SJSA1 (cell line): Measurements from ENCODE around the gene CD48. TPM values are rescaled to one million over a fixed set of nuclear protein-coding genes. Genes with fewer than 3 reads are reported as not detected.

Source experiments
- DNase-seq, 2 experiments: peaks; one replicate each; pipeline ENCODE4 v3.0.0-alpha.2; 2015 to 2020; ENCODE audit warnings: low spot score in 2 of 2, low read depth in 1 of 2
- H3K27ac ChIP-seq: fragments of 250-450 bp; sonication (Bioruptor Pico); 2 replicates; pipeline ENCODE4 v1.5.1; 2020; ENCODE audit warnings: mild to moderate bottlenecking, moderate library complexity
- H3K27me3 ChIP-seq: fragments of 250-450 bp; sonication (Bioruptor Pico); replicated peaks from 2 replicates; pipeline ENCODE4 v1.5.1; 2020; ENCODE audit warnings: mild to moderate bottlenecking, moderate library complexity
- H3K36me3 ChIP-seq: fragments of 250-450 bp; sonication (Bioruptor Pico); 2 replicates; pipeline ENCODE4 v1.5.1; 2020; ENCODE audit warnings: mild to moderate bottlenecking
- H3K4me1 ChIP-seq: fragments of 250-450 bp; sonication (Bioruptor Pico); replicated peaks from 2 replicates; pipeline ENCODE4 v1.6.1; 2021; ENCODE audit warnings: mild to moderate bottlenecking
- H3K4me3 ChIP-seq: fragments of 250-450 bp; sonication (Bioruptor Pico); 2 replicates; pipeline ENCODE4 v1.5.1; 2020; ENCODE audit warnings: mild to moderate bottlenecking
- H3K9me3 ChIP-seq: fragments of 250-450 bp; sonication (Bioruptor Pico); replicated peaks from 2 replicates; pipeline ENCODE4 v1.5.1; 2020; ENCODE audit warnings: mild to moderate bottlenecking
- total RNA-seq: library from RNA; depleted of rRNA; stranded (reverse); fragments of >200 nt; shearing (Covaris generic); gene quantifications from 2 replicates; pipeline ENCODE4 v1.2.3, GENCODE V29; 2014

CD48 gene
- total RNA-seq, 1 experiment from 2014 or later, result not detected

DNA sequence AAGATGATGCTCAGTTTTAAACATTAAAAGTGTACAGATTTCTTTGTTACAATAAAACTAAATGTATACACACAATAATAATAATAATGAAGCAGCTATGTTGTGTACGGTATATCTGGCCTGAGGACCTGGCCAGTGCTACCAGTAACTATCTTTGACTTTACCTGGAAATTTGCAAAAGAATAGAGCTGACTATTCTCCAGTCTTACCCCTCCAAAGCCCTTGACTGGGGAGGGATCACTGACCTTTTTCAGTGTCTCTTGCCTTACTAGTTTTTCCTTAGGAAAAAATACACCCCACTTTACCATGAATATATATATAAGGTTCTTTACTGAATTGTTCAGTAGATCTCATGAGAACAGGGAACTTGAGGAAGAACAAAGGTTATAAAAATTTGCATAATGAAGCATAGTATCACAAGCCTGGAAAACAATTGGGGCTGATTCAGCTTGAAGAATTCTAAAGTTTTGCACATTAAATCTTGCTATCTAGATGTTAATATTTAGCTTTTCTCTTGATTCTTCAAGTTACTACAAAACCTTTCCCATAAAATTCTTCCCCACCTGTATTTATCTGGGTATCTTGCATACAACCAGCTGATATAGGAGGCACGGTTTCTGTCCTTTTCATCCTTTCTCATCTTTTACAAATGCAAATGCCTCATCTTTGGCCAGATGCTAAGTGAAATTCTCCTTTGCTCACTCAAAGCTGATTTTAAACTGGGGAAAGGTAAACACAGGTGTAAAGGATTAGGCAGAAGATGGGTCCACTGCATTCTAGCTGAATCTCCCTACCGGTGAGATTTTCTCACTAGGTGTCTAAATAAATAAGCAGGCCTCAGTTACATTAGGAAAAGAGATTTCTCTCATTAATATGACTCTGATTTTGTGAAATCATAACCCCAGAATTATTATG lies 39.8 kb downstream of the CD48 start:
- no peak for DNase-seq
- Histone ChIP-seq H3K27me3 (no peaks in the 10 kb centered on the region), H3K4me1 (no peaks in the 10 kb centered on the region), H3K4me3 (no peak overlapping the region), H3K27ac (no peak overlapping the region), H3K36me3 (no peaks in the 10 kb centered on the region), H3K9me3 (no peaks in the 10 kb centered on the region)

DNA sequence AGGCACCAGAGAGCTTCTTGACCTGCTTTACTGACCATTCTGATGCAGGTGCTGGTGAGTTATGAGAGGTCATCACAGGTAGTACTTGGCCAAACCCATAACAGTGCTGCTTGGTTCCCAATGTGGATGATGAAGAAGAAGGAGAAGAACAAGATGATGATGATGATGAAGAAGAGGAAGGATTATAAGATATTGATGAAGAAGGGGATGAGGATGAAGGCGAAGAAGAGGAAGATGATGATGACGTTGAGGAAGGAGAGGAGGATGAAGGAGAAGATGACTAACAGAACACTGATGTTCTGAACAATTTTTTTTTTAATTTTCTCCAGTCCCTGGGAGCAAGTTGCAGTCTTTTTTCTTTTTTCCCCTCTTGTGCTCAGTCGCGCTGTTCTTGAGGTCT lies 40.9 kb downstream of the CD48 start:
- no peak overlapping the region for H3K27ac ChIP-seq
- H3K4me1 ChIP-seq, result no peaks in the 10 kb centered on the region
- no peak overlapping the region for H3K4me3 ChIP-seq
- no peaks in the 10 kb centered on the region for H3K36me3 ChIP-seq
- no peaks in the 10 kb centered on the region for H3K27me3 ChIP-seq
- H3K9me3 ChIP-seq, result no peaks in the 10 kb centered on the region
- DNase-seq, result no peak

DNA sequence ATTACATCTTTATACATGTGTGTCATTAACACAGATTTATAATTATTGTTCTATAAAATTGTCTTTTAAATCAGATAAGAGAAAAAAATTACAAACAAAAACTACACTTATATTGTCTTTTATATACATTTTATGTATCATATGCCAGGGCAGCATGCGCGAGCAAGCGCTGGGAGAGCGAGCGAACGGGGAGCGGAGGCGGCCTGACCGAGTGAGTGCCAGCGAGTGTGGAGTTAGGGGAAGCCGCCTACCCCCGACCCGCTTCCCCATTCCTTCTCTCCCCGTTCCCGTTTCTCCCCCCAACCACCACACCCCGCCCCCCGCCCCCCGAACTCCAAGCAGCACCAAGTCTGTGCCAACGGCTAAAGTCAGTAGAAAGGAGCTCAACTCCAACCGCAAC lies 41.8 kb downstream of the CD48 start:
- Histone ChIP-seq H3K27ac (no peak overlapping the region), H3K36me3 (no peaks in the 10 kb centered on the region), H3K9me3 (no peaks in the 10 kb centered on the region), H3K4me3 (no peak overlapping the region), H3K4me1 (no peaks in the 10 kb centered on the region), H3K27me3 (no peaks in the 10 kb centered on the region)
- DNase-seq, result no peak

DNA sequence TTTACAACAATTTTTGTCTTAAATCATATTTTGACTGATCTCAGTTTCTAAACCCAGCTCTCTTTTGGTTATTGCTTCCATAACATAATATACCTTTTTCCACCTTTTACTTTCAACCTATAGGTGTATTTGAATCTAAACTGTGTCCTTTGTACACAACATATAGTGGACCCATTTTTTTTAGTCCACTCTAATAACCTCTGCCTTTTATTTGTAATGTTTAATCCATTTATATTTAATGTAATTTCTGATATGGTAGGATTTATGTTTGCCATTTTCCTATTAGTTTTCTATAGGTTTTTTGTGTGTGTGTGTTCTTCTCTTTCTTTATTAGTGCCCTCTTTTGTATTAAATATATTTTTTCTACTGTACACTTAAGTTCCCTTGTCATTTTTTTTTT lies 42.3 kb downstream of the CD48 start:
- no peak for DNase-seq
- H3K27me3 ChIP-seq, result no peaks in the 10 kb centered on the region
- no peak overlapping the region for H3K4me3 ChIP-seq
- no peaks in the 10 kb centered on the region for H3K36me3 ChIP-seq
- no peaks in the 10 kb centered on the region for H3K4me1 ChIP-seq
- no peak overlapping the region for H3K27ac ChIP-seq
- H3K9me3 ChIP-seq, result no peaks in the 10 kb centered on the region

DNA sequence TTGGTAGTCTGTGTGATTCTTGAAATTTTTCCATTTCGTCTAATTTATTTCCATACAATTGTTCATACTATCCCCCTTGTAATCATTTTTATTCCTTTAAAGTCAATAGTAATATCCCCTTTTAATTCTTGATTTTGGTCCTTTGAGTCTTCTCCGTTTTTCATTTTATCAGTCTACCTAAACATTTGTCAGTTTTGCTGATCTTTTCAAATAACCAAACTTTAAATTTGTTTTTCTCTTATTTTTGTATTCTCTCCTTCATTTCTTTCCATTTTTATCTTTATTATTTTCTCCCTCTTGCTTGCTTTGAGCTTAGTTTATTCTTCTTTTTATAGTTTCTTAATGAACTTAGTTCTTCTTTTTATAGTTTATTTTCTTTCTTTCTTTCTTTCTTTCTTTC lies 43.7 kb downstream of the CD48 start:
- no peaks in the 10 kb centered on the region for H3K27me3 ChIP-seq
- H3K4me3 ChIP-seq, result no peak overlapping the region
- no peak overlapping the region for H3K27ac ChIP-seq
- no peak for DNase-seq
- no peaks in the 10 kb centered on the region for H3K36me3 ChIP-seq
- H3K9me3 ChIP-seq, result no peaks in the 10 kb centered on the region
- H3K4me1 ChIP-seq, result no peaks in the 10 kb centered on the region

DNA sequence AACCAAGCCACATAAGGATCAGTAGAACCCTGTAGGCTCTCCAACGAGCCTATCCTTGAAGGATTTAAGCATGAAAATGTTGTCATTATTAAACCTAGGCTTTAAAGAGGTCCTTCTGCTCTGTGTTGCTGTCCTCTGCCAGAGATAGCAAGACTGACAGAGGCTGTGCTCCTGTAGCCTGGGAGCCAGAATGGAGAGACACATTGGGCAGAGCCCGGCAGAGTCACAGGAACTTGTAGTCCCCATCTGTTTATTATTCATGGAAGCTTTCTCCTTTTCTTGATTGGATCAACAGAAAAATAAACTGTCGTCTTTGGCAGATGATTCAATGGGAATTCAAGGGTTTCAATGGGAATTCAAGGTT lies 45.6 kb downstream of the CD48 start:
- Histone ChIP-seq H3K4me1 (no peaks in the 10 kb centered on the region), H3K4me3 (no peak overlapping the region), H3K9me3 (no peaks in the 10 kb centered on the region), H3K27me3 (no peaks in the 10 kb centered on the region), H3K27ac (no peak overlapping the region), H3K36me3 (no peaks in the 10 kb centered on the region)
- DNase-seq, result no peak

DNA sequence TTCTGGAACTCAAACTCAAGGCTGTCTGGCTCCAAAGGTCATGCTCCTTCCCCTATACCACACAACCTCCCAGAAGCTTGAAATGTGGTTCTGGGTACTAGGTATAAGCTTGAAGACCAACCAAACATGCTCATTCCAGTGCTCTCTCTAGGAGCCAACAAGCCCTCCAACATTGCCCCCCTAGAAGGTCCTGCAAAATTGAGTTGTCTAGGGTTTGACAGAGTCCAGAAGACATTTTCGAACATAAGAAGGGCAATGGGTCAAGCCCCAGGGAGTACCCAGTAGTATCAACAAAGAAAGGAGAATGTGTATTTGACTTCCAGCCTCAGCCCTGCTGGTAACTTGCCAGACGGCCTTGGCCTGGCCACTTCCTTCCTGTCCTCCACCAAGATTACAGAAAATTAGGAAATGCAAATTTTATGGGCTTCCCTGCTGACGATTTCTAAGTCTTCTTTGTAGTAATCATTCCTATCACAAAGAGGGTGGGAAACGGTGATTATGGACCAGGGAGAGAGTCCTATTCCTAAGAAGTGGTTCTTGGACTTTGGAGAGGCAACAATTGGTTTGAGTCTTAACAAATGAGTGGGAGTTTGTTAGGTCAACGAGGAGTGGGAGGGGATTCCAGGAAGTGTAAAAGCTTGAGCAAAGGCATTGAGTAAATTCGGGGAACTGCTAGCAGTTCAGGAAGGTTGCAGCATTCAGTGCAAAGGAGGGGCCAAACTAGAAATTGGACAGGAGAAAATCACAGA lies 46.1 kb downstream of the CD48 start:
- no peak for DNase-seq
- Histone ChIP-seq H3K27me3 (no peaks in the 10 kb centered on the region), H3K36me3 (no peaks in the 10 kb centered on the region), H3K9me3 (no peaks in the 10 kb centered on the region), H3K27ac (no peak overlapping the region), H3K4me3 (no peak overlapping the region), H3K4me1 (no peaks in the 10 kb centered on the region)

DNA sequence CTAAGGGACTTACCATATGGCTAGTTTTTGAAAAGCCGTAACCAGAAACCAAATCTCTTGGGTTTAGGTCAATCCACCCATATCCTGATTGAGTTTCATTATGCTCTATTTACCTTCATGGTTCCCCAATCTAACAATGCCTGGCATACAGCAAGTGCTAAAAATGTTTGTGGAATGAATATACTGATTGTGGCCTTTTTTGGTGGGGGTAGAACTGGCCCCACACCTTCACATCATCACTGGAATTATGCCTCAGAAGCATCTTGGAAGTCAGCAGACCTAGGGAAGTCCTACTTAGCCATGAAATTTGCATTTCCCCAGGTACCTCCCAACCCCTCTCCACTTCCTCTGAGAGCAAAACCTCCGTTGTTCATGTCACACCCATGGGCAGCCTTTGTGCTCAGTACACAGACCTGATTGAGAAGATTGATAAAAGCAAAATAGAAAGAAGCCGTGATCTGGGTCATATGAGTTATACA lies 47.0 kb downstream of the CD48 start:
- no peak for DNase-seq
- Histone ChIP-seq H3K27ac (no peak overlapping the region), H3K36me3 (no peaks in the 10 kb centered on the region), H3K4me3 (no peak overlapping the region), H3K27me3 (no peaks in the 10 kb centered on the region), H3K4me1 (no peaks in the 10 kb centered on the region), H3K9me3 (no peaks in the 10 kb centered on the region)

DNA sequence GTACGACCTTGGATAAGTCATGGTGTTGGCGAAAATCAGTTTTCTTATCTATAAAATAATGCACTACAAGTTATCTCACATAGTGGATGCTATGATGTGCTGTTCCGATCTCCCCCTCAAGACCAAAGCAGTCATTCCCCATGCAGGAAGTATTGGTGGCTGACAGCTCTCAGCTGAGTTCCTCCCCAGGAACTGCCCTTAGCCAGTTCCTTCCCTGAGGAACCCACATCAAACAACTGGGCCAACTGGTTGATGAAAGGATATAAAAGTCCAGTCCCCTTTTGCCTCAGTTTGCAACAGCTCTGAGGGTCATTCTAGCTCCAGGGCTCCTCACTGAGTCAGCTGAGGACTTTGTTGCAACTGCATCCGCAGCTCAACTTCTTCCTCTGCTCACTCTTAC lies 48.7 kb downstream of the CD48 start:
- Histone ChIP-seq H3K36me3 (no peaks in the 10 kb centered on the region), H3K27me3 (no peaks in the 10 kb centered on the region), H3K27ac (no peak overlapping the region), H3K9me3 (no peaks in the 10 kb centered on the region), H3K4me1 (no peaks in the 10 kb centered on the region), H3K4me3 (no peak overlapping the region)
- DNase-seq, result no peak

DNA sequence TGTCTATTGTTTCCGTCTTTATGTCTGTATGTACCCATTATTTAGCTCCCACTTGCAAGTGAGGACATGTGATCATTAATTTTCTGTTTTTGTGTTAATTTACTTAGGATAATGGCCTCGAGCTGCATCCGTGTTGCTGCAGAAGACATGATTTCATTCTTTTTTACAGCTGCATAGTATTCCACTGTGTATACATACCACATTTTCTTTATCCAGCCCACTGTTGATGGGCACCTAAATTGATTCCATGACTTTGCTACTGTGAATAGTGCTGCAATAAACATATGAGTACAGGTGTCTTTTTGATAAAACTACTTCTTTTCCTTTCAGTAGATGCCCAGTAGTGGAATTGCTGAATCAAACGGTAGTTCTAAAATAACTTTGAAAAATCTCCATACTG lies 52.1 kb downstream of the CD48 start:
- no peak for DNase-seq
- Histone ChIP-seq H3K4me1 (no peaks in the 10 kb centered on the region), H3K27me3 (no peaks in the 10 kb centered on the region), H3K4me3 (no peak overlapping the region), H3K36me3 (no peaks in the 10 kb centered on the region), H3K27ac (no peak overlapping the region), H3K9me3 (no peaks in the 10 kb centered on the region)

DNA sequence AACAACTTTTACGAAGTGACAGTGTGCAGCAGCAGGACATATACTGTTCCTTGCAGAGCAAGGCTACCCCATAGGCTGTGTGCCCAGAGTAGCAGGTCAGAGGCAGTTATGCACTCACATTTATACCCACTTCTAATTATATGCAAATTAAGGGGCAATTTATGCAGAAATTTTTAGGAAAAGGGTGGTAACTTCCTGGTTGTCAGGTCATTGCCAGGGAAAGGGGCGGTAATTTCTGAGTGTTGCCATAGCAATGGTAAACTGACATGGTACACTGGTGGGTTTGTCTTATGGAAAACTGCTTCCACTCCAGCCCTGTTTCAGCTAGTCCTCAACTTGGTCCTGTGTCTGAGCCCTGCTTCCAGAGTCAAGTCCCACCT lies 52.8 kb downstream of the CD48 start:
- H3K36me3 ChIP-seq, result no peaks in the 10 kb centered on the region

DNA sequence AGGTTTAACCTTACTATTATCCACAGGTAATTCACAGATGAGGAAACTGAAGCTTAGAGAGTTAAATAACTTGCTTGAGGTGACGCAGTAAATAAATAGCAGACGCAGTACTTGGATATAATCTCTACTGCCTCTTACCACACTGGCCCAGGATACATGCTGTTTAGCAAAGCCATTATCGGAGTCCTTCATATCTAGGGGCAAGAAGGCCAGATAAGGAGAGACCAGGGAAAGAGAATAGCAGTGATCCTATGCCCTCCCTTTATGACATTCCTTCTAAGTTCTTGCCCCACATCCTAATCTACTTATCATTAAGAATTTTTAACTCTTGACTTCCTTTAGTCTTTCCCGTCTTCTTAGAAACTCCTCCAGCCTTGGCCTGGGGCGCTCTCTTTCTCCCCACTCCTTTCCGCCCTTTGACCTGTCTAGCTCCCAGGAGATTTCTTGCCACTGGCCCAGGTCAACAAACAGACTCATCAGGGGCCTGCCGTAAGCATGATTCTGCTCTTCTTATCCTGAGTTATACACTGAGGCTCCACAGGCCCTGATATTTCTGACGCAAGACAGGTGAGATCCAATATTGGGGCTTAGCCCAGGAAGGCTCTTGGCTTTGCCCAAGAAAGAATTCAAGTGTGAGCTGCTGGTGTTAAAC lies 53.3 kb downstream of the CD48 start:
- H3K27me3 ChIP-seq, result no peaks in the 10 kb centered on the region
- DNase-seq, result no peak
- no peaks in the 10 kb centered on the region for H3K9me3 ChIP-seq
- no peaks in the 10 kb centered on the region for H3K4me1 ChIP-seq
- no peaks in the 10 kb centered on the region for H3K36me3 ChIP-seq
- H3K4me3 ChIP-seq, result no peak overlapping the region
- H3K27ac ChIP-seq, result no peak overlapping the region

More for the DNA sequence above, 52.8 kb downstream of the CD48 start:
- Histone ChIP-seq H3K27ac (no peak overlapping the region), H3K4me1 (no peaks in the 10 kb centered on the region), H3K4me3 (no peak overlapping the region), H3K27me3 (no peaks in the 10 kb centered on the region), H3K9me3 (no peaks in the 10 kb centered on the region)
- DNase-seq, result no peak

DNA sequence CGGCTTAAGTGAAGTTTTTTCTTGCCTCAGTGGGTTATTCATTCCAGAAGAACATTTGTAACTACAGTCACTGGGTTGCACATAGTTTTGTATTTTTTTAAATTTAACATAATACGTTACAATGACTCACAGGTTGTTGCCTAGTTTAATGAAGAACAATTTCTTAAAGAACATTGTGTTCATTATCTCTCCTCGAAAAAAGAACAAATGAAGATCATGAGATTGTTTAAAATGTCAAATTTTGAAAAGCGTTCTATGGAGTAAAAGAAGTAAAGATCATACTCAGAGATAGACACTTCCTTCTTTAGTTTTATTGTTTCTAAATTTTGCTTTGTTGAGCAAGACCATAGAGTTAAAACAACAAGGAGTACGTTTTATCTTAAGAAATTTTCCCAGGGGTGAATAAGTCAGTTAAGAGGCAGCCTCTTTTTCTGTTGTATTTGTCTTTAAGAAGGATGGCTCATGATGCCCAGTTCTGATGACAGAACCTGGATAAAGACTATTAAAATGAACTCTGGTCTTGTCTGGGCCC lies 54.3 kb downstream of the CD48 start:
- DNase-seq, result no peak

DNA sequence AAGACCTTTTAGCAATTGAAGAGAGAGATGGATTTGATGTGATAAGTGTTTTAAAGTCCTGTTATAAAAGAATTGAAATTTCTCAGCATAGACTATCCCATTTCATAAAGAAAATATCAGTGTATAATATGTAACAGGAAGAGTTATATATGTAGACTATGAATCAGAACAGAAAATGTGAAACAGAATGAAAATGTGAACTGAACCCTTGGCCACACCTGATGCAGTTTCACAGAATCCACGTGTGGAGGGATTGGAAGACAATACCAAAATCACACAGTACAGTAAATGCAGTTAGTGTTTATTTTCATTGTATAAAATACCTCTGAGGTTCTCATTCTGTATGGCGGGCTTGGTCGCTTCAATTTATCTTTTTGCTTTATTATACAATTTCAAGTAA lies 54.9 kb downstream of the CD48 start:
- H3K9me3 ChIP-seq, result no peaks in the 10 kb centered on the region
- H3K27ac ChIP-seq, result no peak overlapping the region
- no peaks in the 10 kb centered on the region for H3K4me1 ChIP-seq
- H3K36me3 ChIP-seq, result no peaks in the 10 kb centered on the region
- no peak for DNase-seq
- H3K4me3 ChIP-seq, result no peak overlapping the region
- H3K27me3 ChIP-seq, result no peaks in the 10 kb centered on the region

More for the DNA sequence above, 54.3 kb downstream of the CD48 start:
- no peaks in the 10 kb centered on the region for H3K4me1 ChIP-seq
- H3K4me3 ChIP-seq, result no peak overlapping the region
- H3K36me3 ChIP-seq, result no peaks in the 10 kb centered on the region
- no peaks in the 10 kb centered on the region for H3K27me3 ChIP-seq
- no peak overlapping the region for H3K27ac ChIP-seq
- H3K9me3 ChIP-seq, result no peaks in the 10 kb centered on the region
